ENCODE results near the gene IGSF23.

- TF ChIP-seq CTCF (IDR thresholded peaks at IDR 0.05), result no peak
- no peak for TF ChIP-seq POLR2A (IDR thresholded peaks at IDR 0.05)
- TF ChIP-seq EP300 (IDR thresholded peaks at IDR 0.05), result no peak
These were observed 3.9 kb downstream of the IGSF23 start for GRCh38 chr19:44617110-44617880.

All from tibial nerve (tissue), 4 donors.